OCI-LY3 (cell line): ENCODE data around the gene GRIP2.

Source experiments
- H2AFZ ChIP-seq: fragments of 200-600, 300-600 bp; shearing (Covaris generic); 2 replicates; pipeline ENCODE4 v1.6.0; 2014; ENCODE audit warnings: antibody characterized with exemption, low read depth, low read length
- H3K27ac ChIP-seq: fragments of 200-600, 300-600 bp; sonication (generic); 2 replicates; pipeline ENCODE4 v1.5.1; 2014; ENCODE audit warnings: mild to moderate bottlenecking, low read length, moderate library complexity, mixed read lengths
- H3K27me3 ChIP-seq: fragments of 200-600, 300-600 bp; sonication (generic); 2 replicates; pipeline ENCODE4 v1.6.1; 2014; ENCODE audit warnings: low read depth, low read length, mixed read lengths
- H3K36me3 ChIP-seq: fragments of 200-600, 300-600 bp; sonication (generic); replicated peaks from 2 replicates; pipeline ENCODE3; 2014; ENCODE audit warnings: low read depth, low read length, mixed read lengths
- H3K4me1 ChIP-seq: fragments of 300-600, 200-600 bp; sonication (generic); 2 replicates; pipeline ENCODE4 v1.6.1; 2014; ENCODE audit warnings: low read length, mixed read lengths
- H3K4me2 ChIP-seq: fragments of 200-600, 300-600 bp; sonication (generic); 2 replicates; pipeline ENCODE4 v1.6.1; 2014; ENCODE audit warnings: low read length, mixed read lengths
- H3K4me3 ChIP-seq: fragments of 300-600, 200-600 bp; sonication (generic); 2 replicates; pipeline ENCODE4 v1.5.1; 2014; ENCODE audit warnings: antibody characterized with exemption, mild to moderate bottlenecking, low read length, moderate library complexity
- H3K79me2 ChIP-seq: fragments of 300-600, 200-600 bp; shearing (Covaris generic); 2 replicates; pipeline ENCODE4 v1.6.1; 2014; ENCODE audit warnings: mild to moderate bottlenecking, low read length, mixed read lengths
- H3K9ac ChIP-seq: fragments of 300-600, 200-600 bp; shearing (Covaris generic); 2 replicates; pipeline ENCODE4 v1.6.0; 2014; ENCODE audit warnings: mild to moderate bottlenecking, low read length, moderate library complexity
- H3K9me3 ChIP-seq: fragments of 200-600, 300-600 bp; shearing (Covaris generic); 2 replicates; pipeline ENCODE4 v1.6.1; 2014; ENCODE audit warnings: low read length, mixed read lengths; ENCODE audit not compliant: insufficient read depth
- H4K20me1 ChIP-seq: fragments of 200-600, 300-600 bp; sonication (generic); 2 replicates; pipeline ENCODE4 v1.6.1; 2016; ENCODE audit warnings: low read length, mixed read lengths; ENCODE audit not compliant: insufficient read depth
- EZH2phosphoT487 ChIP-seq: fragments of 200-600 bp; shearing (Covaris generic); IDR thresholded peaks from 2 replicates; pipeline ENCODE4 v1.6.1; 2018; ENCODE audit warnings: antibody characterized with exemption, mixed run types, low read depth
- TF ChIP-seq, protein P1 (sequence below): fragments of 200-600, 300-600 bp; sonication (generic); IDR thresholded peaks from 2 replicates; pipeline ENCODE4 v1.5.1; 2014; ENCODE audit warnings: antibody characterized with exemption, low read length, low read depth

Gene GRIP2

DNA sequence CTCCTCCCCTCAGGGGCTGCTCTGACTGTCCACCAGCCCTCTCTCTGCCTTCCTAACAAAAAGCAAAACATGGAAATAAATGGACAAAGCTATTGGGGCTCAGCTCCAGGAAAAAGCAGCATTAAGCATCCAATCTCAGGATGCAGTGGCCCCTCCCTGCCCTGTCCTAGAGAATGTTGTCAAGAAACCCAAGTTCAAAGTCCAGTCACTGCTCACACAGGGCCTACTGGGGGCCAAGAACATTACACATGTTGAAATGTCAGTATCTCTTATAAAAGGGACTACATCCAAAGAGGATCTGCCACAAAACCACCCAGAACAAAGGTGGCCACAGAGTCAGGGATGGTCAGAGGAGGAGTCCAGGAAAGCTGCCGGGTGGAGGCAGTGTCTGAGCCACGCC lies 7.6 kb upstream of the GRIP2 start:
- no peaks in the 10 kb centered on the region for H3K79me2 ChIP-seq
- peaks cover 47% of the 10 kb centered on the region for H3K27me3 ChIP-seq
- H3K4me3 ChIP-seq, result no peak overlapping the region
- TF ChIP-seq, protein P1, sequence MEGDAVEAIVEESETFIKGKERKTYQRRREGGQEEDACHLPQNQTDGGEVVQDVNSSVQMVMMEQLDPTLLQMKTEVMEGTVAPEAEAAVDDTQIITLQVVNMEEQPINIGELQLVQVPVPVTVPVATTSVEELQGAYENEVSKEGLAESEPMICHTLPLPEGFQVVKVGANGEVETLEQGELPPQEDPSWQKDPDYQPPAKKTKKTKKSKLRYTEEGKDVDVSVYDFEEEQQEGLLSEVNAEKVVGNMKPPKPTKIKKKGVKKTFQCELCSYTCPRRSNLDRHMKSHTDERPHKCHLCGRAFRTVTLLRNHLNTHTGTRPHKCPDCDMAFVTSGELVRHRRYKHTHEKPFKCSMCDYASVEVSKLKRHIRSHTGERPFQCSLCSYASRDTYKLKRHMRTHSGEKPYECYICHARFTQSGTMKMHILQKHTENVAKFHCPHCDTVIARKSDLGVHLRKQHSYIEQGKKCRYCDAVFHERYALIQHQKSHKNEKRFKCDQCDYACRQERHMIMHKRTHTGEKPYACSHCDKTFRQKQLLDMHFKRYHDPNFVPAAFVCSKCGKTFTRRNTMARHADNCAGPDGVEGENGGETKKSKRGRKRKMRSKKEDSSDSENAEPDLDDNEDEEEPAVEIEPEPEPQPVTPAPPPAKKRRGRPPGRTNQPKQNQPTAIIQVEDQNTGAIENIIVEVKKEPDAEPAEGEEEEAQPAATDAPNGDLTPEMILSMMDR, result no peak
- TF ChIP-seq EZH2phosphoT487, result no peak
- no peak overlapping the region for H3K9ac ChIP-seq
- H3K36me3 ChIP-seq, result no peaks in the 10 kb centered on the region
- no peaks in the 10 kb centered on the region for H4K20me1 ChIP-seq
- no peak overlapping the region for H3K4me2 ChIP-seq
- H3K4me1 ChIP-seq, result no peaks in the 10 kb centered on the region
- no peaks in the 10 kb centered on the region for H3K9me3 ChIP-seq
- no peak overlapping the region for H3K27ac ChIP-seq
- H2AFZ ChIP-seq, result no peak overlapping the region

DNA sequence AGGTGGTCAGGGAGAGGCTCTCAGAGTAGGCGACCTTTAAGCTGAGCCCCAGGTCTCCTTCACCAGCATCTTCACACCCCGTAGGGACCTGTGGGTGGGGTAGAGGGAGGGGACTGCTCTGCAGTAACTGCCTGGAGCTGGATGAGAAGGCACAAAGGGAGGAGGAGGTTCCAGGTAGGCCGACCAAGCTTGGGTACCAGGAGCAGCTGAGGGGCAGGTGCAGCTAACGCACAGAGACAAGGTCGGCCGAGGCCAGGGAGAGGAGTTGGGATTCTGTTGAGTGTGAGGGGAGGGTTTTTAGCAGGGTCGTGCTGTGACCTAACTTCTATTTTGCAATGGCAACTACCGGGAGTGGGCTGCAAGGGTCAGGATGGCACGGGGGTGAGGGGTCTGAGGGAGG lies 5.9 kb upstream of the GRIP2 start:
- Histone ChIP-seq H3K27me3 (peaks cover 51% of the 10 kb centered on the region), H3K4me2 (no peak overlapping the region), H2AFZ (no peak overlapping the region), H3K4me1 (no peaks in the 10 kb centered on the region), H3K36me3 (no peaks in the 10 kb centered on the region), H3K79me2 (no peaks in the 10 kb centered on the region), H3K4me3 (no peak overlapping the region), H3K9me3 (no peaks in the 10 kb centered on the region), H3K9ac (no peak overlapping the region), H4K20me1 (no peaks in the 10 kb centered on the region), H3K27ac (no peak overlapping the region)
- TF ChIP-seq, protein P1, result no peak
- TF ChIP-seq EZH2phosphoT487, result no peak

DNA sequence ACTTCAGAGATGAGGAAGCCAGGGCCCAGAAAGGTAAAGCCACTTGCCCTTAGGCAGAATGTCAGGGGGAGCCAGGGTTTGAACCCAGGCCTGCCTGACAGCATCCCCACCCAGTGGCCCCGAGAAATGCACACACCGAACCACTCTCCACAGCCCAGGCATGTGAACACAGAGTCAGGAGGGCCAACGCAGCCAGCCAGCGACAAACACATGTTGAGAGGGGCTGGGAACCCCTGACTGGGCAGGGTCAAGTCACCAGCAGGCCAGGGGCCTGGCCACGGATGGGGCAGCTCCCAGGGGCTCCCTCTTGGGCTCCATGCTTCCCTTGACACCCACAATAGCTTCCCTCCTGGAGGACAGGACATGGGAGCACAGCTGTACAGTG lies 5.1 kb upstream of the GRIP2 start:
- no peaks in the 10 kb centered on the region for H3K9me3 ChIP-seq
- H3K4me1 ChIP-seq, result no peaks in the 10 kb centered on the region
- peaks cover 44% of the 10 kb centered on the region for H3K27me3 ChIP-seq
- no peak for TF ChIP-seq EZH2phosphoT487
- no peak overlapping the region for H3K27ac ChIP-seq
- no peak overlapping the region for H3K9ac ChIP-seq
- no peak overlapping the region for H3K4me2 ChIP-seq
- H3K79me2 ChIP-seq, result no peaks in the 10 kb centered on the region
- H3K36me3 ChIP-seq, result no peaks in the 10 kb centered on the region
- no peak overlapping the region for H3K4me3 ChIP-seq
- H4K20me1 ChIP-seq, result no peaks in the 10 kb centered on the region
- H2AFZ ChIP-seq, result no peak overlapping the region

DNA sequence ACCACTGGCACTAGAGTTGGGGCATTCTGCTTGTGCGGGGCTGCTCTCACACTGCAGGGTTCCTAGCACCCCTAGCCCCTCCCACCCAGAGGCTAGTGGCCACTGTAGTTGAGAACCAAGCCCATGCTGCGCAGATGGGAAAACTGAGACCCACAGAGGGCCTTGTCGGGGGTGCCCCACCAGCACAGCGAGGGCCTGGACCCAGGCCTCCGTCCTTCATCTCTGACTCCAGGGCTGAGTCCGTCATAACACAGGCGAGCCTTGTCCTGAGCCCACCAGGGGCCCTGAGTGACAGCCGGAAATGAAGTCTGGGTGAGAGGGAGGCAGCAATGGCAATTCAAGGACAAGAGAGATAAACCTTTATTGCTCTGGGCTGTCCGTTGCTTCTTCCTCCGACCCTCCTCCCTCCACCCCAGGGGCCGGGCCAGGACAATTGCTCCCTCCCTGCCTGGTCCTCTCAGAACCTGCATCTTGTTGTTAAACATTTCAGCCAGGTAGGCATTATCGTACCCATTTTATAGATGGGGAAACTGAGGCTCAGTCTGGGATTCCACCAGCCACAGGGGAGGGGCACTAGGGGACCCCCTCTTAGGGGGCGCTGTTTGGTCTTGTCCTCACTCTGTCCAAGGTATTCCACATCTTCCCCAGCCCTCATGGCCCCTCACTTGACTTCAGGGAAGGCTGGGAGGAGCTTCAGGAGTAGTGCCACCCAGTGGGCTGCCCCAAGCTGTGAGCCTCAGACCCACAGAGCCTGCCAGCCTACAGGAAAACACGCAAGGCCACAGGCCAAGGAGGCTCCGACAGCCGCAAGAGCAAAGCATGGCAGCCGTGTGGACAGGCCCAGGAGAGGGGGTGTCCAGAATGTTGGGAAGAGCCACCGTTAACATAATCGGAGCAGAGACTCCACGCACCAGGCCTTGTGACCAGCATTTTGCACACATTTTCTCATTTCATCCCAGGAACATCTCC lies 4.4 kb upstream of the GRIP2 start:
- Histone ChIP-seq H3K4me3 (no peak overlapping the region), H2AFZ (no peak overlapping the region), H3K9me3 (no peaks in the 10 kb centered on the region), H4K20me1 (no peaks in the 10 kb centered on the region), H3K79me2 (no peaks in the 10 kb centered on the region), H3K9ac (no peak overlapping the region), H3K36me3 (no peaks in the 10 kb centered on the region), H3K27ac (no peak overlapping the region), H3K27me3 (peaks cover 44% of the 10 kb centered on the region), H3K4me1 (no peaks in the 10 kb centered on the region), H3K4me2 (no peak overlapping the region)
- TF ChIP-seq, protein P1, result peak; percentile 17
- TF ChIP-seq EZH2phosphoT487, result no peak
